Measurements from ENCODE around the gene PYROXD2.

Gene PYROXD2

GRCh38 chr10:98435178-98435577, 20.2 kb upstream of the PYROXD2 start:
- TF ChIP-seq EZH2 (IDR thresholded peaks at IDR 0.05; ENCODE audit: borderline replicate concordance, low read depth, low read length, severe bottlenecking) = no peak
- TF ChIP-seq CTCF (IDR thresholded peaks at IDR 0.05; ENCODE audit: borderline replicate concordance, extremely low read depth, low read length, poor library complexity, severe bottlenecking) = no peak
- no peak overlapping the region for H2AFZ ChIP-seq (ENCODE audit: low read depth, low read length)
- H3K9ac ChIP-seq (ENCODE audit: low read depth, low read length) = no peak overlapping the region
- H3K36me3 ChIP-seq (ENCODE audit: insufficient read depth, low read length) = peaks cover 73% of the 10 kb centered on the region
- no peak overlapping the region for H3K4me3 ChIP-seq (ENCODE audit: low read depth in 1 of 2, low read length in 2 of 2)
- no peak overlapping the region for H3K27ac ChIP-seq (ENCODE audit: low read length)
- H3K9me3 ChIP-seq (ENCODE audit: insufficient read depth, low read length, severe bottlenecking) = peaks cover 18% of the 10 kb centered on the region
- H3K4me1 ChIP-seq (ENCODE audit: insufficient read depth, low read length) = no peaks in the 10 kb centered on the region
- ATAC-seq (ENCODE audit: insufficient read depth, low read depth) (no peak), DNase-seq (no peak)
- H3K79me2 ChIP-seq (ENCODE audit: insufficient read depth, low read length) = no peaks in the 10 kb centered on the region
- H4K20me1 ChIP-seq (ENCODE audit: insufficient read depth, low read length) = no peaks in the 10 kb centered on the region; the same call in 1 of the 2 replicates
- no peaks in the 10 kb centered on the region for H3K27me3 ChIP-seq (ENCODE audit: insufficient read depth, low read length, poor library complexity)
- no peak overlapping the region for H3K4me2 ChIP-seq (ENCODE audit: insufficient read depth, low read length)

GRCh38 chr10:98433881-98434732, 19.1 kb upstream of the PYROXD2 start:
- Histone ChIP-seq H3K36me3 (ENCODE audit: insufficient read depth, low read length) (peaks cover 77% of the 10 kb centered on the region), H3K27ac (ENCODE audit: low read length) (no peak overlapping the region), H2AFZ (ENCODE audit: low read depth, low read length) (no peak overlapping the region)

GRCh38 chr10:98433371-98433770, 18.4 kb upstream of the PYROXD2 start:
- Histone ChIP-seq H4K20me1 (ENCODE audit: insufficient read depth, low read length) (no peaks in the 10 kb centered on the region; the same call in 1 of the 2 replicates), H2AFZ (ENCODE audit: low read depth, low read length) (no peak overlapping the region), H3K4me3 (ENCODE audit: low read depth in 1 of 2, low read length in 2 of 2) (no peak overlapping the region), H3K36me3 (ENCODE audit: insufficient read depth, low read length) (peaks cover 72% of the 10 kb centered on the region), H3K27ac (ENCODE audit: low read length) (no peak overlapping the region), H3K4me1 (ENCODE audit: insufficient read depth, low read length) (no peaks in the 10 kb centered on the region), H3K4me2 (ENCODE audit: insufficient read depth, low read length) (no peak overlapping the region), H3K9me3 (ENCODE audit: insufficient read depth, low read length, severe bottlenecking) (peaks cover 18% of the 10 kb centered on the region), H3K79me2 (ENCODE audit: insufficient read depth, low read length) (no peaks in the 10 kb centered on the region), H3K9ac (ENCODE audit: low read depth, low read length) (no peak overlapping the region), H3K27me3 (ENCODE audit: insufficient read depth, low read length, poor library complexity) (no peaks in the 10 kb centered on the region)
- DNase-seq = no peak
- TF ChIP-seq CTCF (IDR thresholded peaks at IDR 0.05; ENCODE audit: borderline replicate concordance, extremely low read depth, low read length, poor library complexity, severe bottlenecking) = no peak
- TF ChIP-seq EZH2 (IDR thresholded peaks at IDR 0.05; ENCODE audit: borderline replicate concordance, low read depth, low read length, severe bottlenecking) = no peak
- no peak for ATAC-seq (ENCODE audit: insufficient read depth, low read depth)

More at GRCh38 chr10:98433881-98434732, 19.1 kb upstream of the PYROXD2 start:
- no peak for DNase-seq
- Histone ChIP-seq H4K20me1 (ENCODE audit: insufficient read depth, low read length) (no peaks in the 10 kb centered on the region; the same call in 1 of the 2 replicates), H3K27me3 (ENCODE audit: insufficient read depth, low read length, poor library complexity) (no peaks in the 10 kb centered on the region), H3K79me2 (ENCODE audit: insufficient read depth, low read length) (no peaks in the 10 kb centered on the region), H3K4me3 (ENCODE audit: low read depth in 1 of 2, low read length in 2 of 2) (no peak overlapping the region), H3K9ac (ENCODE audit: low read depth, low read length) (no peak overlapping the region), H3K9me3 (ENCODE audit: insufficient read depth, low read length, severe bottlenecking) (peaks cover 18% of the 10 kb centered on the region), H3K4me2 (ENCODE audit: insufficient read depth, low read length) (no peak overlapping the region), H3K4me1 (ENCODE audit: insufficient read depth, low read length) (no peaks in the 10 kb centered on the region)
- TF ChIP-seq CTCF (IDR thresholded peaks at IDR 0.05; ENCODE audit: borderline replicate concordance, extremely low read depth, low read length, poor library complexity, severe bottlenecking) (no peak), EZH2 (IDR thresholded peaks at IDR 0.05; ENCODE audit: borderline replicate concordance, low read depth, low read length, severe bottlenecking) (no peak)
- ATAC-seq (ENCODE audit: insufficient read depth, low read depth) = no peak
